HG03460 (cell line): ENCODE results near the gene RNF6.

Source experiments
- ATAC-seq: cut with Tn5 transposase; IDR thresholded peaks from one replicate; pipeline ENCODE4 v1.9.1; 2021; ENCODE audit not compliant: unreplicated experiment

The RNF6 gene

GRCh38 chr13:26227166-26227971 is 5.3 kb upstream of the RNF6 start:
- ATAC-seq = no peak

- no peak for ATAC-seq
These were observed 3.9 kb upstream of the RNF6 start for GRCh38 chr13:26225896-26226617.

GRCh38 chr13:26222520-26223046 is 469 bp upstream of the RNF6 start:
- peak; percentile 50 for ATAC-seq

GRCh38 chr13:26221399-26221720 is 754 bp downstream of the RNF6 start:
- ATAC-seq = peak; percentile 15

GRCh38 chr13:26220575-26220974 is 1.5 kb downstream of the RNF6 start:
- no peak for ATAC-seq

- ATAC-seq = no peak
These were observed 2.4 kb downstream of the RNF6 start for GRCh38 chr13:26219726-26220125.

- ATAC-seq = no peak
These were observed 6.1 kb downstream of the RNF6 start for GRCh38 chr13:26216042-26216441.

- no peak for ATAC-seq
These were observed 8.1 kb downstream of the RNF6 start for GRCh38 chr13:26213982-26214381.

GRCh38 chr13:26213345-26213744 is 8.8 kb downstream of the RNF6 start:
- no peak for ATAC-seq

GRCh38 chr13:26208287-26208686 is 13.8 kb downstream of the RNF6 start:
- no peak for ATAC-seq

GRCh38 chr13:26202365-26202972 is 19.6 kb downstream of the RNF6 start:
- ATAC-seq = no peak

- no peak for ATAC-seq
These were observed 21.3 kb downstream of the RNF6 start for GRCh38 chr13:26200811-26201210.

GRCh38 chr13:26198116-26198515 is 24.0 kb downstream of the RNF6 start:
- no peak for ATAC-seq

GRCh38 chr13:26197298-26197697 is 24.8 kb downstream of the RNF6 start:
- ATAC-seq = no peak

- no peak for ATAC-seq
These were observed 35.1 kb downstream of the RNF6 start for GRCh38 chr13:26186995-26187394.

GRCh38 chr13:26186118-26186870 is 35.8 kb downstream of the RNF6 start:
- ATAC-seq = peak; percentile 76

GRCh38 chr13:26185720-26186117 is 36.4 kb downstream of the RNF6 start:
- peak; percentile 2 for ATAC-seq

GRCh38 chr13:26184791-26185250 is 37.3 kb downstream of the RNF6 start:
- ATAC-seq = no peak

- ATAC-seq = no peak
These were observed 38.7 kb downstream of the RNF6 start for GRCh38 chr13:26183416-26183815.

GRCh38 chr13:26179344-26179743 is 42.8 kb downstream of the RNF6 start:
- ATAC-seq = no peak

GRCh38 chr13:26168835-26169234 is 53.3 kb downstream of the RNF6 start:
- no peak for ATAC-seq
